ENCODE measurements around the gene METTL8.
A peak's percentile ranks its signal among the peaks of the same experiment; 100 is the strongest.
"Not testable (repeated sequence)": the region's sequence is repeated elsewhere in the genome, so short reads cannot be mapped to it uniquely, and the experiment has no call there.

The METTL8 gene

GRCh38 chr2:171430516-171431410 is 3.0 kb downstream of the METTL8 start:
- Histone ChIP-seq H3K27ac (ENCODE audit: low read length) (no peak overlapping the region), H3K4me1 (ENCODE audit: insufficient read depth, low read length) (peaks cover 32% of the 10 kb centered on the region), H3K36me3 (ENCODE audit: insufficient read depth, low read length) (peaks cover 20% of the 10 kb centered on the region), H3K79me2 (ENCODE audit: insufficient read depth, low read length) (peaks cover 64% of the 10 kb centered on the region), H3K9ac (ENCODE audit: low read depth, low read length) (no peak overlapping the region), H3K27me3 (ENCODE audit: insufficient read depth, low read length, poor library complexity) (no peaks in the 10 kb centered on the region), H3K9me3 (ENCODE audit: insufficient read depth, low read length, severe bottlenecking) (peaks cover 19% of the 10 kb centered on the region), H3K4me2 (ENCODE audit: insufficient read depth, low read length) (no peak overlapping the region), H2AFZ (ENCODE audit: low read depth, low read length) (no peak overlapping the region), H4K20me1 (ENCODE audit: insufficient read depth, low read length) (no peaks in the 10 kb centered on the region), H3K4me3 (ENCODE audit: low read depth in 1 of 2, low read length in 2 of 2) (0 out of 4 replicates have a peak overlapping the region, but pooled peaks of 1 of the 2 experiments have one; percentile 9)
- ATAC-seq (ENCODE audit: insufficient read depth, low read depth) (no peak), DNase-seq (peak; percentile 21)
- no peak for TF ChIP-seq CTCF (IDR thresholded peaks at IDR 0.05; ENCODE audit: borderline replicate concordance, extremely low read depth, low read length, poor library complexity, severe bottlenecking)
- TF ChIP-seq EZH2 (IDR thresholded peaks at IDR 0.05; ENCODE audit: borderline replicate concordance, low read depth, low read length, severe bottlenecking) = no peak

DNA sequence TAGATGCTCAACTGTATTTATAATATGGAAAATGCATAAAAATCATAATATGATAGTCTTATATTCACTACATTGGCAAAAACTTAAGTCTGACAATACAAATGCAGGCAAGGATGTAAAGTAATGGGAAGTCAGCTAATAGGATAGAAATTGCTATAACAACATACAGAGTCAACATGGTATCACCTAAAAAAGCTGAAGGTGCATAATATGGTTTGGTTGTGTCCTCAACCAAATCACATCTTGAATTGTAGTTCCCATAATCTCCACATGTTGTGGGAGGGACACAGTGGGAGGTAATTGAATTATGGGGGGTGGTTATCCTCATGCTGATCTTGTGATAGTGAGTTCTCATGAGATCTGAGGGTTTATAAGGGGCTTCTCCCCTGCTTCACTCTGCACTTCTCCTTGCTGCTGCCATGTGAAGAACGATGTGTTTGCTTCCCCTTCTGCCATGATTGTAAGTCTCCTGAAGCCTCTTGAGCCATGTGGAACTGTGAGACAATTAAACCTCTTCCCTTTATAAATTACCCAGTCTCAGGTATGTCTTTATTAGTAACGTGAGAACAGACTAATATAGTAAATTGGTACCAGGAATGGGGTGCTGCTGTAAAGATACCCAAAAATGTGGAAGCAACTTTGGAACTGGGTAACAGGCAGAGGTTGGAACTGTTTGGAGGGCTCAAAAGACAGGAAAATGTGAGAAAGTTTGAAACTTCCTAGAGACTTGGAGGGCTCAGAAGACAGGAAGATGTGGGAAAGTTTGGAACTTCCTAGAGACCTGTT is 10.9 kb downstream of the METTL8 start:
- H3K4me2 ChIP-seq (ENCODE audit: insufficient read depth, low read length); H3K27ac ChIP-seq (ENCODE audit: low read length); H2AFZ ChIP-seq (ENCODE audit: low read depth, low read length); H3K79me2 ChIP-seq (ENCODE audit: insufficient read depth, low read length); DNase-seq; H3K27me3 ChIP-seq (ENCODE audit: insufficient read depth, low read length, poor library complexity); ATAC-seq (ENCODE audit: insufficient read depth, low read depth); H3K4me1 ChIP-seq (ENCODE audit: insufficient read depth, low read length); H3K9ac ChIP-seq (ENCODE audit: low read depth, low read length); H4K20me1 ChIP-seq (ENCODE audit: insufficient read depth, low read length); H3K4me3 ChIP-seq (ENCODE audit: low read depth in 1 of 2, low read length in 2 of 2): not testable (repeated sequence)
- H3K36me3 ChIP-seq (ENCODE audit: insufficient read depth, low read length) = peaks cover 10% of the 10 kb centered on the region; the same call in 1 of the 2 replicates
- H3K9me3 ChIP-seq (ENCODE audit: insufficient read depth, low read length, severe bottlenecking) = peaks cover 30% of the 10 kb centered on the region

DNA sequence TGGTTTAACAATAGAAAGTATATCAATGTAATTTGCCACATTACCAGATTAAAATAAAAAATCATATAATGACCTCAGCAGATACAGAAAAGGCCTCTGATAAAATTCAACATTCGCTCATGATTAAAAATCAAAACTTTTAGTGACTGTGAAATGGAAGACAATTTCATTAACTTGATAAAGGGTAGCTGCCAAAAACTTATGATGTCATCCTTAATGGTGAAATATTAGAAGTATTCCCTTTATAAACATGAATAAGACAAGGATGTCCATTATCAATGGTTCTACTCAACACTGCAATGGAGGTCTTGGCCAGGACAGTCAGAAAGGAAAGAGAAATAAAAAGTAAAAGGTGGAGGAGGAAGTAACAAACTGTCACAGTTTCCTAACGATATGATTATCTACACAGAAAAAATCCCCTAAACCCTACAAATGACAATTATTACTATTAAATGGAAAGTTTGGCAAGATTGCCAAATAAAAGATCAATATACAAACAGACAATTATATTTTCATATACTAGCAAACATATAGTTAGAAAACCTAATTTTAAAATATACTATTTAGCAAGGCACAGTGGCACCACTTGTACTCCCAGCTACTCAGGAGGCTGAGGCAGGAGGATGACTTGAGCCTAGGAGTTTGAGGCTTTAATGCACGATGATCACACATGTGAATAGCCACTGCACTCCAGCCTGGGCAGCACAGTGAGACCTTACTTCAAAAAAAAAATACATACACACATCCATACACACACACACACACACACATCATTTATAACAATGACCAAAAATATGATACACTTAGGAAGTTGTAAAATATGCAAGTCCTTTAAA is 12.8 kb downstream of the METTL8 start:
- Histone ChIP-seq H3K4me1 (ENCODE audit: insufficient read depth, low read length) (no peaks in the 10 kb centered on the region), H3K27ac (ENCODE audit: low read length) (no peak overlapping the region), H3K9ac (ENCODE audit: low read depth, low read length) (no peak overlapping the region), H3K4me3 (ENCODE audit: low read depth in 1 of 2, low read length in 2 of 2) (no peak overlapping the region), H2AFZ (ENCODE audit: low read depth, low read length) (no peak overlapping the region), H3K36me3 (ENCODE audit: insufficient read depth, low read length) (peaks cover 10% of the 10 kb centered on the region; the same call in 1 of the 2 replicates), H3K4me2 (ENCODE audit: insufficient read depth, low read length) (no peak overlapping the region), H3K27me3 (ENCODE audit: insufficient read depth, low read length, poor library complexity) (no peaks in the 10 kb centered on the region), H3K79me2 (ENCODE audit: insufficient read depth, low read length) (no peaks in the 10 kb centered on the region; the same call in 1 of the 2 replicates), H4K20me1 (ENCODE audit: insufficient read depth, low read length) (no peaks in the 10 kb centered on the region), H3K9me3 (ENCODE audit: insufficient read depth, low read length, severe bottlenecking) (peaks cover 27% of the 10 kb centered on the region)
- ATAC-seq (ENCODE audit: insufficient read depth, low read depth) (no peak), DNase-seq (no peak)
- TF ChIP-seq CTCF (IDR thresholded peaks at IDR 0.05; ENCODE audit: borderline replicate concordance, extremely low read depth, low read length, poor library complexity, severe bottlenecking) (no peak), EZH2 (IDR thresholded peaks at IDR 0.05; ENCODE audit: borderline replicate concordance, low read depth, low read length, severe bottlenecking) (no peak)

All from DND-41 (cell line).